Adrenal gland (tissue), 12 donors: ENCODE data around the gene TIGIT. TPM values are rescaled to one million over a fixed set of nuclear protein-coding genes. Genes with fewer than 3 reads are reported as not detected.

Experiments used
- DNase-seq, 7 donors: peaks; one replicate each; pipeline ENCODE4 v3.0.0-alpha.2; 2019 to 2020
- H3K27ac ChIP-seq, 5 donors: fragments of 200-600 bp; sonication (generic) in 4 of 5; 1 replicate in 3 of 5; 2 replicates in 2 of 5; pipeline versions ENCODE4 v1.5.1 to v1.8.0; 2016 to 2020; ENCODE audit warnings: mild to moderate bottlenecking in 1 of 5
- H3K27me3 ChIP-seq: fragments of 200-600 bp; 2 replicates; pipeline ENCODE4 v1.8.0; 2021
- H3K36me3 ChIP-seq, 2 donors: fragments of 200-600 bp; replicated peaks in 1 of 2; 1 replicate in 1 of 2; 2 replicates in 1 of 2; pipeline versions ENCODE4 v1.5.1 to v1.8.0; 2018 to 2022
- H3K4me1 ChIP-seq, 2 donors: fragments of 200-600 bp; replicated peaks in 1 of 2; 1 replicate in 1 of 2; 2 replicates in 1 of 2; pipeline versions ENCODE4 v1.5.1 to v1.8.0; 2018 to 2021
- H3K4me3 ChIP-seq, 4 donors: fragments of 200-600 bp; sonication (generic) in 3 of 4; one replicate each; pipeline ENCODE4 v1.5.1; 2016 to 2018
- H3K9me3 ChIP-seq, 3 donors: fragments of 200-600 bp; sonication (generic) in 1 of 3; replicated peaks in 1 of 3; 1 replicate in 2 of 3; 2 replicates in 1 of 3; pipeline versions ENCODE4 v1.5.1 to v1.8.0; 2016 to 2021
- CTCF ChIP-seq, 6 experiments: fragments of 450-650 bp in 4 of 6; fragments of 200-600 bp in 2 of 6; sonication (generic) in 1 of 6; IDR thresholded peaks; 1 replicate in 5 of 6; 2 replicates in 1 of 6; pipeline versions ENCODE4 v1.5.1 to v1.8.0; 2016 to 2021; ENCODE audit warnings: antibody characterized with exemption in 6 of 6, mild to moderate bottlenecking in 2 of 6, moderate library complexity in 1 of 6
- POLR2A ChIP-seq, 2 donors: fragments of 450-650 bp; IDR thresholded peaks; one replicate each; pipeline ENCODE4 v1.6.1; 2017; ENCODE audit warnings: antibody characterized with exemption in 2 of 2, mild to moderate bottlenecking in 2 of 2, moderate library complexity in 1 of 2
- WGBS, 4 donors: extraction: QIAGEN DNeasy Blood & Tissue Kit in 2 of 4; methylation state at CpG; one replicate each; pipeline versions ENCODE4 v1.1.5 to v1.1.7; 2013 to 2017; 5-methylcytosine and 5-hydroxymethylcytosine counted together
- intact Hi-C, 2 donors: fragments of 100-400 bp; cut with DNase I; formaldehyde crosslinking; loops; one replicate each; pipeline versions ENCODE4 v1.14.1 to v1.15.0; 2022 to 2023
- polyA plus RNA-seq, 3 donors: library from polyadenylated mRNA; stranded (reverse); fragments of 200-250 nt in 2 of 3; fragments of 350-450 nt in 1 of 3; fragmentation: Illumina TruSeq in 1 of 3; extraction: RNeasy Lipid Tissue Mini Kit (QIAGEN cat#74804) in 1 of 3; gene quantifications; one replicate each; pipeline ENCODE4 v1.2.3, GENCODE V29; 2013 to 2014
- total RNA-seq, 9 donors: library from RNA; depleted of rRNA in 4 of 9; stranded (reverse); fragments of >200 nt in 4 of 9; fragments of 120-200 nt in 1 of 9; fragmentation: NEBNext Ultra II Directional in 1 of 9; extraction: Animal tissue kit (Norgen Biotek cat#: 25700) in 1 of 9; gene quantifications; one replicate each; pipeline versions ENCODE4 v1.1.0 to v1.2.4, GENCODE V29; 2013 to 2023
- donor health status: healthy with polysubstance abuse.
- donor health status: Bipolar disorder and iron deficiency.
- donor health status: DM: yes; HTN: yes; CAD: no.
- donor health status: DM: no; HTN: no; CAD: no.
- donor health status: DM: no; HTN: no; CAD: no.
- donor health status: DM: yes; HTN: yes; CAD: no.

TIGIT gene
- total and polyA plus RNA-seq, 12 donors: 0.05 to 0.61 (median 0.24) TPM; not detected in 3

DNA sequence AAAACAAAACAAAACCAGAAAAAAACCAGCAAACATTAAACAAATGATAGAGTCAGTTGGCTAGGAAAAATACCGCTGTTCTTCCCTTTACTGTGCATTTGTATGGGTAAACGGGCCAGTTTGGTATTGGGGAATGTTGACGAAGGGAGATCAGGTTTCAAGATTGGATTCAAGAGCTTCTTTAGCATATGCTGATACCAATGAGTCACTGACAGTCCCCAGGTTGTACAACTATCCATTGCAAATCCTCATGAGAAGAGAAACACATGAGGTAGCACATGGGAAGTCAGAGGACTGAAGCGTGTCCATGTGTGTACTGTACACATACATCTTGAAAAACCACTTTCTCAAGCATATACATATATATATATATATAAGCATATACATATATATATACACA is 25.6 kb downstream of the TIGIT start:
- intact Hi-C loops: no loop called here
- Histone ChIP-seq H3K27ac (no peak overlapping the region), H3K36me3 (no peaks in the 10 kb centered on the region), H3K9me3 (no peaks in the 10 kb centered on the region), H3K4me1 (no peaks in the 10 kb centered on the region), H3K4me3 (no peak overlapping the region), H3K27me3 (no peaks in the 10 kb centered on the region)
- WGBS, 4 donors: 79 to 89% (median 86%) methylated on average over 4 of the region's 4 CpGs
- no peak for TF ChIP-seq CTCF (IDR thresholded peaks at IDR 0.05)
- TF ChIP-seq POLR2A (IDR thresholded peaks at IDR 0.05): no peak
- no peak for DNase-seq

- WGBS, 4 donors: 47 to 63% (median 54%) methylated on average over 1 of the region's 1 CpG
- Histone ChIP-seq H3K27me3 (no peaks in the 10 kb centered on the region), H3K4me3 (no peak overlapping the region), H3K9me3 (no peaks in the 10 kb centered on the region), H3K4me1 (no peaks in the 10 kb centered on the region), H3K36me3 (no peaks in the 10 kb centered on the region), H3K27ac (no peak overlapping the region)
- DNase-seq: no peak
- intact Hi-C loops: no loop called here
- TF ChIP-seq CTCF (IDR thresholded peaks at IDR 0.05): no peak
- TF ChIP-seq POLR2A (IDR thresholded peaks at IDR 0.05): no peak
These were observed 26.4 kb downstream of the TIGIT start for GRCh38 chr3:114320246-114320645.

- H3K4me1 ChIP-seq: peaks cover 0 to 4% of the 10 kb centered on the region in 2 donors
- 91 to 98% (median 94%) methylated on average over 3 of the region's 3 CpGs for WGBS, 4 donors
- H3K36me3 ChIP-seq: no peaks in the 10 kb centered on the region
- DNase-seq: no peak
- H3K27ac ChIP-seq: no peak overlapping the region
- intact Hi-C loops: no loop called here
- no peak overlapping the region for H3K4me3 ChIP-seq
- H3K9me3 ChIP-seq: no peaks in the 10 kb centered on the region
- H3K27me3 ChIP-seq: no peaks in the 10 kb centered on the region
- TF ChIP-seq POLR2A (IDR thresholded peaks at IDR 0.05): no peak
- TF ChIP-seq CTCF (IDR thresholded peaks at IDR 0.05): no peak
These were observed 29.9 kb downstream of the TIGIT start for GRCh38 chr3:114323546-114324254.

- no peaks in the 10 kb centered on the region for H3K27me3 ChIP-seq
- no peak overlapping the region for H3K4me3 ChIP-seq
- TF ChIP-seq POLR2A (IDR thresholded peaks at IDR 0.05) (no peak), CTCF (IDR thresholded peaks at IDR 0.05) (no peak)
- intact Hi-C loops: no loop called here
- no peak overlapping the region for H3K27ac ChIP-seq
- no peaks in the 10 kb centered on the region for H3K36me3 ChIP-seq
- peaks cover 0 to 11% of the 10 kb centered on the region in 2 donors for H3K4me1 ChIP-seq
- no peaks in the 10 kb centered on the region for H3K9me3 ChIP-seq
- 92 to 98% (median 96%) methylated on average over 4 of the region's 4 CpGs for WGBS, 4 donors
- DNase-seq: no peak
These were observed 33.8 kb downstream of the TIGIT start for GRCh38 chr3:114327665-114328064.
